Upper lobe of right lung (tissue), 1 donor: ENCODE results near the gene MAB21L4. TPM values are rescaled to one million over a fixed set of nuclear protein-coding genes. Genes with fewer than 3 reads are reported as not detected.
A peak's percentile ranks its signal among the peaks of the same experiment; 100 is the strongest.

Experiments
- ATAC-seq: fragments of 200-7000 bp; cut with Tn5 transposase; one replicate; pipeline ENCODE4 v1.9.1; 2020; ENCODE audit warnings: mild to moderate bottlenecking, moderate library complexity
- DNase-seq: peaks from one replicate; pipeline ENCODE4 v3.0.0-alpha.2; 2020
- H3K27ac ChIP-seq: fragments of 200-600 bp; one replicate; pipeline ENCODE4 v1.8.0; 2022
- H3K27me3 ChIP-seq: fragments of 200-600 bp; one replicate; pipeline ENCODE4 v1.8.0; 2022; ENCODE audit warnings: mild to moderate bottlenecking
- H3K36me3 ChIP-seq: fragments of 200-600 bp; one replicate; pipeline ENCODE4 v1.8.0; 2022
- H3K4me1 ChIP-seq: fragments of 200-600 bp; one replicate; pipeline ENCODE4 v1.8.0; 2022
- H3K4me3 ChIP-seq: fragments of 200-600 bp; one replicate; pipeline ENCODE4 v1.8.0; 2022; ENCODE audit warnings: mild to moderate bottlenecking
- H3K9me3 ChIP-seq: fragments of 200-600 bp; one replicate; pipeline ENCODE4 v1.8.0; 2022
- intact Hi-C: fragments of 100-400 bp; cut with DNase I; formaldehyde crosslinking; loops from one replicate; pipeline ENCODE4 v1.11.0; 2022
- total RNA-seq: library from RNA; stranded (reverse); fragmentation: NEBNext Ultra II Directional; extraction: Animal tissue kit (Norgen Biotek cat#: 25700); gene quantifications from one replicate; pipeline ENCODE4 v1.2.1, GENCODE V29; 2021
- TF ChIP-seq, protein P1 (sequence below): fragments of 200-600 bp; IDR thresholded peaks from one replicate; pipeline ENCODE4 v1.8.0; 2022; ENCODE audit warnings: antibody characterized with exemption
- donor health status: DM: no; HTN: yes; CAD: no; lungs with severe emphysema.

Gene MAB21L4
- total RNA-seq, 1 donor from 2014 or later, result 22.2 TPM

DNA sequence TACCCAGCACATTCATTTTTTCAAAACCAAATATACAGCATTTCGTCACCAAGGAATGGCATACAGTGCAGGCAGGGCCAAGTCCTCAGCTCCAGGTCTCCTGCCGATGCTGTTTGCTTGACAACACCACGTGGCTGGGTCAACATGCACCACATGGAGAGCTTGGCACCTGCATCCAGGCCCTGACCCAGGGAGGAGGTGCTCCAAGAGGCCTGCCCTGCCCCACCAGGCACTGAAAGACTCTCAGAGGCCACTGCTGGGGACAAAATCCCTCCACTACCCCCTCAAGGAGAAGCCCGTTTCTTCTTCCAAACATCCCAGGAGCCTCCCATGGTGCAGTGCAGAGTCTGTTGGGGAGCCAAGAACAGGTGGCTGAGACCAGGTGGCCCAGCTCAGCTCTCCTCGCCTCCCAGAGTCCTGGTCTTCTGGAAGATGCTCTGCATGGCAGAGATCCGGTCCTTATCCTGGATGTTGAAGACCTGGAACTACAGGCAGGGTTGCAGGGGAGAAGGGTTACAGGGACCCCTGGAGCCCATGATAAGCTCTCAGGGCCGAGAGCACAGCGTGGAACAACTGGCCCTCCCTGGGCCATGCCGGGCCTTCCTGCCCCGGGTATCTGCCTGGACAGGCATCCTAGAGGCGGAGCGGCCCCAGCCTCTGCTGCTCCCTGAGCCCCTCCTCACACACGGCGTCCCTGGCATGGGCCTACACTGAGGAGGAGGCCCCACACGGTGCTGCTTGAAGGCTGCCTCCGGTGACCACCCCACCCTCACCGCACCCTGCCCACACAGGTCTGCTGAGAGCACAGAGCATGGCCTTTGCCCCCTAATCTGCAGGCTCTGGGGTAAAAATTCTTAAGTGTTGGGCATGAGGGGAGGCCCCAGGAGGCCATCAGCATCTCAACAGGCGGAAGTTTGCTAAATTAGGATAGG lies 9.0 kb downstream of the MAB21L4 start:
- no peaks in the 10 kb centered on the region for H3K27me3 ChIP-seq
- intact Hi-C loops, result no loop called here
- peak; percentile 33 for ATAC-seq
- no peaks in the 10 kb centered on the region for H3K9me3 ChIP-seq
- TF ChIP-seq, protein P1, sequence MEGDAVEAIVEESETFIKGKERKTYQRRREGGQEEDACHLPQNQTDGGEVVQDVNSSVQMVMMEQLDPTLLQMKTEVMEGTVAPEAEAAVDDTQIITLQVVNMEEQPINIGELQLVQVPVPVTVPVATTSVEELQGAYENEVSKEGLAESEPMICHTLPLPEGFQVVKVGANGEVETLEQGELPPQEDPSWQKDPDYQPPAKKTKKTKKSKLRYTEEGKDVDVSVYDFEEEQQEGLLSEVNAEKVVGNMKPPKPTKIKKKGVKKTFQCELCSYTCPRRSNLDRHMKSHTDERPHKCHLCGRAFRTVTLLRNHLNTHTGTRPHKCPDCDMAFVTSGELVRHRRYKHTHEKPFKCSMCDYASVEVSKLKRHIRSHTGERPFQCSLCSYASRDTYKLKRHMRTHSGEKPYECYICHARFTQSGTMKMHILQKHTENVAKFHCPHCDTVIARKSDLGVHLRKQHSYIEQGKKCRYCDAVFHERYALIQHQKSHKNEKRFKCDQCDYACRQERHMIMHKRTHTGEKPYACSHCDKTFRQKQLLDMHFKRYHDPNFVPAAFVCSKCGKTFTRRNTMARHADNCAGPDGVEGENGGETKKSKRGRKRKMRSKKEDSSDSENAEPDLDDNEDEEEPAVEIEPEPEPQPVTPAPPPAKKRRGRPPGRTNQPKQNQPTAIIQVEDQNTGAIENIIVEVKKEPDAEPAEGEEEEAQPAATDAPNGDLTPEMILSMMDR, result no peak
- no peak overlapping the region for H3K4me3 ChIP-seq
- no peaks in the 10 kb centered on the region for H3K36me3 ChIP-seq
- no peaks in the 10 kb centered on the region for H3K4me1 ChIP-seq
- peak; percentile 63 for DNase-seq
- no peak overlapping the region for H3K27ac ChIP-seq

DNA sequence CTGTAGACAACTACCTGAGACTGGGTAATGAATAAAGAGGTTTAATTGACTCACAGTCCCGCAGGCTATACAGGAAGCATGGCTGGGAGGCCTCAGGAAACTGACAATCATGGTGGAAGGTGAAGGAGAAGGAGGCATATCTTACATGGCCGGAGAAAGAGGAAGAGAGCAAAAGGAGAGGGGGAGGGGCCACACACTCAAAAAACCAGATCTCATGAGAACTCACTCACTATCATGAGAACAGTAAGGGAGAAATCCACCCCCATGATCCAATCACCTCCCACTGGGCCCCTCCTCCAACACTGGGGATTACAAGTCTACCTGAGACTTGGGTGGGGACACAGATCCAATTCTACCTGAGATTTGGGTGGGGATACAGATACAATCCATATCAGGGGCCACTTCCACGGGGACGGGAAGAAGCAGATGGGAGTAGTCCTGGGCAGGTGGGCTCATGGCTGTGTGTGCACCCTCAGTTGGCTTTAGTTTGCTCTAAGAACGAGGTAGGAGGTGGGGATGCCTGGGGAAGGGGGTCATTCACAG lies 9.9 kb downstream of the MAB21L4 start:
- no peak for DNase-seq
- no peak overlapping the region for H3K4me3 ChIP-seq
- TF ChIP-seq, protein P1, result no peak
- no peak overlapping the region for H3K27ac ChIP-seq
- H3K36me3 ChIP-seq, result no peaks in the 10 kb centered on the region
- ATAC-seq, result no peak
- H3K9me3 ChIP-seq, result no peaks in the 10 kb centered on the region
- no peaks in the 10 kb centered on the region for H3K4me1 ChIP-seq
- intact Hi-C loops, result no loop called here
- H3K27me3 ChIP-seq, result no peaks in the 10 kb centered on the region

GRCh38 chr2:240885566-240885965 lies 10.4 kb downstream of the MAB21L4 start:
- Histone ChIP-seq H3K4me3 (no peak overlapping the region), H3K9me3 (no peaks in the 10 kb centered on the region), H3K27ac (no peak overlapping the region), H3K27me3 (no peaks in the 10 kb centered on the region), H3K36me3 (no peaks in the 10 kb centered on the region), H3K4me1 (no peaks in the 10 kb centered on the region)
- TF ChIP-seq, protein P1, result no peak
- ATAC-seq (no peak), DNase-seq (no peak)
- intact Hi-C loops, result no loop called here

GRCh38 chr2:240884745-240885144 lies 11.2 kb downstream of the MAB21L4 start:
- Histone ChIP-seq H3K27ac (no peak overlapping the region), H3K27me3 (no peaks in the 10 kb centered on the region), H3K4me3 (no peak overlapping the region), H3K36me3 (no peaks in the 10 kb centered on the region), H3K9me3 (no peaks in the 10 kb centered on the region), H3K4me1 (no peaks in the 10 kb centered on the region)
- TF ChIP-seq, protein P1, result no peak
- intact Hi-C loops, result no loop called here
- no peak for ATAC-seq
- DNase-seq, result no peak

- no peaks in the 10 kb centered on the region for H3K4me1 ChIP-seq
- no peak overlapping the region for H3K27ac ChIP-seq
- H3K27me3 ChIP-seq, result no peaks in the 10 kb centered on the region
- ATAC-seq (no peak), DNase-seq (peak; percentile 40)
- intact Hi-C loops, result no loop called here
- H3K9me3 ChIP-seq, result no peaks in the 10 kb centered on the region
- TF ChIP-seq, protein P1, result no peak
- H3K4me3 ChIP-seq, result no peak overlapping the region
- H3K36me3 ChIP-seq, result no peaks in the 10 kb centered on the region
These were observed 11.7 kb downstream of the MAB21L4 start for GRCh38 chr2:240884221-240884620.
